Nephron (organoid): ENCODE measurements around the gene F11.

Source experiments
- H3K27ac Mint-ChIP-seq, 3 experiments: 2 replicates each; pipeline ENCODE4 v1.8.0; 2020; ENCODE audit warnings: mixed read lengths in 3 of 3, mild to moderate bottlenecking in 2 of 3, moderate library complexity in 1 of 3
- H3K27me3 Mint-ChIP-seq: 2 replicates; pipeline ENCODE4 v1.8.0; 2021; ENCODE audit warnings: low read depth, mild to moderate bottlenecking, moderate library complexity, mixed read lengths
- H3K36me3 Mint-ChIP-seq: 2 replicates; pipeline ENCODE4 v1.8.0; 2020; ENCODE audit warnings: low read depth, mixed read lengths
- H3K4me1 Mint-ChIP-seq: 2 replicates; pipeline ENCODE4 v1.8.0; 2020; ENCODE audit warnings: mixed read lengths
- H3K4me3 Mint-ChIP-seq, 3 experiments: 2 replicates each; pipeline ENCODE4 v1.8.0; 2020; ENCODE audit warnings: mild to moderate bottlenecking in 3 of 3, mixed read lengths in 3 of 3, moderate library complexity in 2 of 3
- H3K9me3 Mint-ChIP-seq: 2 replicates; pipeline ENCODE4 v1.8.0; 2020; ENCODE audit warnings: mixed read lengths
- TF ChIP-seq, protein P1 (sequence below), 3 experiments: fragments of 200-600 bp; sonication (generic); IDR thresholded peaks; one replicate each; pipeline ENCODE4 v1.5.0; 2021; ENCODE audit warnings: antibody characterized with exemption in 3 of 3; ENCODE audit not compliant: unreplicated experiment in 3 of 3

The F11 gene

GRCh38 chr4:186265683-186266652 is at the start of gene F11:
Gene F11, plus strand, starts transcription at chr4:186266189. Its CDS starts 948 bp downstream, at chr4:186267137.
- H3K36me3 Mint-ChIP-seq = no peaks in the 10 kb centered on the region
- H3K27ac Mint-ChIP-seq = peak within 1 kb of the TSS; percentile 52 to 91 (median 88)
- H3K27me3 Mint-ChIP-seq = no peaks in the 10 kb centered on the region
- no peaks in the 10 kb centered on the region for H3K9me3 Mint-ChIP-seq
- H3K4me3 Mint-ChIP-seq = peak within 1 kb of the TSS; percentile 66 to 81 (median 76)
- TF ChIP-seq, protein P1, sequence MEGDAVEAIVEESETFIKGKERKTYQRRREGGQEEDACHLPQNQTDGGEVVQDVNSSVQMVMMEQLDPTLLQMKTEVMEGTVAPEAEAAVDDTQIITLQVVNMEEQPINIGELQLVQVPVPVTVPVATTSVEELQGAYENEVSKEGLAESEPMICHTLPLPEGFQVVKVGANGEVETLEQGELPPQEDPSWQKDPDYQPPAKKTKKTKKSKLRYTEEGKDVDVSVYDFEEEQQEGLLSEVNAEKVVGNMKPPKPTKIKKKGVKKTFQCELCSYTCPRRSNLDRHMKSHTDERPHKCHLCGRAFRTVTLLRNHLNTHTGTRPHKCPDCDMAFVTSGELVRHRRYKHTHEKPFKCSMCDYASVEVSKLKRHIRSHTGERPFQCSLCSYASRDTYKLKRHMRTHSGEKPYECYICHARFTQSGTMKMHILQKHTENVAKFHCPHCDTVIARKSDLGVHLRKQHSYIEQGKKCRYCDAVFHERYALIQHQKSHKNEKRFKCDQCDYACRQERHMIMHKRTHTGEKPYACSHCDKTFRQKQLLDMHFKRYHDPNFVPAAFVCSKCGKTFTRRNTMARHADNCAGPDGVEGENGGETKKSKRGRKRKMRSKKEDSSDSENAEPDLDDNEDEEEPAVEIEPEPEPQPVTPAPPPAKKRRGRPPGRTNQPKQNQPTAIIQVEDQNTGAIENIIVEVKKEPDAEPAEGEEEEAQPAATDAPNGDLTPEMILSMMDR (IDR thresholded peaks at IDR 0.05; ENCODE audit: unreplicated experiment in 3 of 3) = no peak
- H3K4me1 Mint-ChIP-seq = peaks cover 24% of the 10 kb centered on the region

DNA sequence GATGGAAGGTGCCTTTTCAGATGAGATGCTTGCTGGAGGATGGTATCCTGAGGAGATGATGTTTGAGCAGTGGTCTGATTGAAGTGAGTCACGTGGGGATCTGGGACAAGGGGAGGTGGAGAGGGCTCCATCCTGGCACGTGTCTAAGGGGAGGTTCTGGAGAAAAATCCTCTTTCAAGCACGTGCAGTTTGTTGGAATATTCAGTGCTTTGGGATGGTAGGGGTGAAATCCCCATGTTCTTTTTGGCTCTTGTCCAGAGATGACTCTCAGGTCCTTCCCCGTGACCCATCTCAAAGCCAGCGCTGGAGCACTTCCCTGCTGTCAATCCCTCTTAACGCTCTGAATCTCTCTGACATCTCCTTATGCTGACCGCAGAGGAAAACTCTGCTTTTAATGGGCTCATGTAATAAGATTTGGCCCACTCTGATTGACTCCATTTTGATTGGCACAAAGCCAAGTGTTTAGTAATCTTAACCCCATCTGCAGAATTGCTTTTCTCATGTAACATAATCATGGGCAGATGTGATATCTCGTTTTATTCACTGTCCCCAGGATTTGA is 49.4 kb upstream of the F11 start:
- no peaks in the 10 kb centered on the region for H3K27me3 Mint-ChIP-seq
- no peak overlapping the region for H3K4me3 Mint-ChIP-seq

GRCh38 chr4:186217733-186218293 is 48.2 kb upstream of the F11 start:
- H3K36me3 Mint-ChIP-seq = no peaks in the 10 kb centered on the region
- H3K27me3 Mint-ChIP-seq = no peaks in the 10 kb centered on the region
- no peak overlapping the region for H3K4me3 Mint-ChIP-seq
- peaks cover 11% of the 10 kb centered on the region for H3K9me3 Mint-ChIP-seq
- H3K4me1 Mint-ChIP-seq = peaks cover 17% of the 10 kb centered on the region
- TF ChIP-seq, protein P1 (IDR thresholded peaks at IDR 0.05; ENCODE audit: unreplicated experiment in 3 of 3) = no peak
- H3K27ac Mint-ChIP-seq = no peak overlapping the region

More for the DNA sequence above, 49.4 kb upstream of the F11 start:
- H3K9me3 Mint-ChIP-seq = peaks cover 4% of the 10 kb centered on the region
- peaks cover 2% of the 10 kb centered on the region for H3K36me3 Mint-ChIP-seq
- TF ChIP-seq, protein P1 (IDR thresholded peaks at IDR 0.05; ENCODE audit: unreplicated experiment in 3 of 3) = no peak
- H3K4me1 Mint-ChIP-seq = peaks cover 17% of the 10 kb centered on the region
- no peak overlapping the region for H3K27ac Mint-ChIP-seq

DNA sequence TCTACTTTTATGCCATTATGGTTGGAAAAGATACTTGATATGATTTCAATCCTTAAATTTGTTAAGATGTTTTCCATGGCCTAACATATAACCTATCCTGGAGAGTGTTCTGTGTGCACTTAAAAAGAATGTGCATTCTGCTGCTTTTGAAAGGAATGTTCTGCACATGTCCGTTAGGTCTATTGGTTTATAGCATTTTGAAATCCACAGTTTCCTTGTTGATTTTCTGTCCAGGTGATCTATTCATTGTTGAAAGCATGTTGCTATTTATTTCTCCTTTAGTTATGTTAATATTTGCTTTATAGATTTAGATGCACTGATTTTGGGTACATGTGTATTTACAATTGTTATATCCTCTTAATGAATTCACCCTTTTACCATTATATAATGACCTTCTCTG is 44.4 kb upstream of the F11 start:
- Mint-ChIP-seq H3K4me1 (peaks cover 11% of the 10 kb centered on the region), H3K27ac (no peak overlapping the region), H3K36me3 (peaks cover 6% of the 10 kb centered on the region), H3K9me3 (peaks cover 35% of the 10 kb centered on the region), H3K27me3 (no peaks in the 10 kb centered on the region), H3K4me3 (no peak overlapping the region)
- TF ChIP-seq, protein P1 (IDR thresholded peaks at IDR 0.05; ENCODE audit: unreplicated experiment in 3 of 3) = no peak

- Mint-ChIP-seq H3K9me3 (peaks cover 40% of the 10 kb centered on the region), H3K4me3 (no peak overlapping the region), H3K27me3 (peaks cover 5% of the 10 kb centered on the region), H3K36me3 (peaks cover 11% of the 10 kb centered on the region), H3K27ac (no peak overlapping the region), H3K4me1 (peaks cover 12% of the 10 kb centered on the region)
- TF ChIP-seq, protein P1 (IDR thresholded peaks at IDR 0.05; ENCODE audit: unreplicated experiment in 3 of 3) = no peak
Observed at GRCh38 chr4:186225848-186226247, 40.1 kb upstream of the F11 start.
